ENCODE measurements around the gene COPS6.

COPS6 gene

GRCh38 chr7:100077205-100077604 lies 11.6 kb upstream of the COPS6 start:
- TF ChIP-seq, protein P1, sequence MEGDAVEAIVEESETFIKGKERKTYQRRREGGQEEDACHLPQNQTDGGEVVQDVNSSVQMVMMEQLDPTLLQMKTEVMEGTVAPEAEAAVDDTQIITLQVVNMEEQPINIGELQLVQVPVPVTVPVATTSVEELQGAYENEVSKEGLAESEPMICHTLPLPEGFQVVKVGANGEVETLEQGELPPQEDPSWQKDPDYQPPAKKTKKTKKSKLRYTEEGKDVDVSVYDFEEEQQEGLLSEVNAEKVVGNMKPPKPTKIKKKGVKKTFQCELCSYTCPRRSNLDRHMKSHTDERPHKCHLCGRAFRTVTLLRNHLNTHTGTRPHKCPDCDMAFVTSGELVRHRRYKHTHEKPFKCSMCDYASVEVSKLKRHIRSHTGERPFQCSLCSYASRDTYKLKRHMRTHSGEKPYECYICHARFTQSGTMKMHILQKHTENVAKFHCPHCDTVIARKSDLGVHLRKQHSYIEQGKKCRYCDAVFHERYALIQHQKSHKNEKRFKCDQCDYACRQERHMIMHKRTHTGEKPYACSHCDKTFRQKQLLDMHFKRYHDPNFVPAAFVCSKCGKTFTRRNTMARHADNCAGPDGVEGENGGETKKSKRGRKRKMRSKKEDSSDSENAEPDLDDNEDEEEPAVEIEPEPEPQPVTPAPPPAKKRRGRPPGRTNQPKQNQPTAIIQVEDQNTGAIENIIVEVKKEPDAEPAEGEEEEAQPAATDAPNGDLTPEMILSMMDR (IDR thresholded peaks at IDR 0.05; ENCODE audit: borderline replicate concordance, insufficient read depth, low read depth, low read length): no peak
- H3K4me3 ChIP-seq (ENCODE audit: low read depth, low read length): no peak overlapping the region

DNA sequence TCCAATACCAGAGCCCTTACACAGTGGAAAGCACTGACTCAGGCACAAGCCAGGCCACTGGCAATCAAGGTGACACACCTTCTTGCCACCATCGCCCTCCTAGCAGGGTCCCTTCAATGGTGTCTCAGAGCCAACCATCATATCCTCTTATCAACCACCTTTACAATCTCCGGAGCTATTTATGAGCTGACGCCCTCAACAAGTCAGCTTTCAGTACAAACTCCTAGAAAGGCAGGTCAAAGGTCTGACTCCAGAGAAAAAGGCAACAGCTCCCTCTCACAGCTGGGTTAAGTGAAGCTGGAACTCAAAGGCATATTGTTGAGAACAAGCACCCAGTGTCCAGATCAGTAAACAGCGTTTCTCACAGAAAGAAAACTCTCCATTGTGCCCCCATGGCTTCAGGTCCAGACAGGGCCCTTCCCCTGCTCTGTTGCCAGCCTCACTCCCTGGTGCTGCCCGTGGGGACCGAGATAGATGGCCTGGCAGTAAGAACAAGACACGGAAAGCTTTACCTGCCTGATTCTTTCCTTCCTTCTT lies 9.7 kb upstream of the COPS6 start:
- no peak overlapping the region for H3K4me3 ChIP-seq (ENCODE audit: low read depth, low read length)
- TF ChIP-seq, protein P1 (IDR thresholded peaks at IDR 0.05; ENCODE audit: borderline replicate concordance, insufficient read depth, low read depth, low read length): no peak

DNA sequence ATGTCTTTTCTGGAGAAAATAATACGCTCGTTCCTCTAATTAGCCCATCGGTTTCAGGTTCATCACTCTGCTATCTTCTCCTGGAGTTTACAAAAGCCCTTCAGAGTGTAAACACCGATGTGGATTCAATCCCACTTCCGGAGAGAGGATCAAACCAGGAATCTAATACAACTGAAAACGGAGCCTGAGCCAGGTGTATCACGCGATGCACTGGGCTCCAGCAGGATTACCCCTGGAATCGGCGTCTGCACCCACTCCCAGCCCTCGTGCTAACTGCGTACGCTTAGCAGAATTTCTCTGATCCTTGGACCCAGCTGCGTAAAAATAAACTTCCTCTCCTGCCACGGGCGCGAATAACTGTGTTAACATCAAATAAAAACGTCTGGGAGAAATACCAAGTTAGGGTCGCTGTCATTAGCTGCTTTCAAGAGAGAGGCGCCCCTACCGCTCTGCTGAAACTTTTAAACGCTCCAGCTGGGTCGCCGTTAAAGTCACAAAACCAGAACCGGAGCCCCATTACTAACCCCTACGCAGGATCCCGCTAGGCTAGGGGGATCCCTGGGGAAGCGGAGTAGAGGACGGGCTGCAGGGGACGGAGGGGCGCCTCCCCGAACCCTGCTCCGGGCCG lies 7.7 kb upstream of the COPS6 start:
- TF ChIP-seq, protein P1 (IDR thresholded peaks at IDR 0.05; ENCODE audit: borderline replicate concordance, insufficient read depth, low read depth, low read length): no peak
- H3K4me3 ChIP-seq (ENCODE audit: low read depth, low read length): peak overlapping the region; percentile 88

DNA sequence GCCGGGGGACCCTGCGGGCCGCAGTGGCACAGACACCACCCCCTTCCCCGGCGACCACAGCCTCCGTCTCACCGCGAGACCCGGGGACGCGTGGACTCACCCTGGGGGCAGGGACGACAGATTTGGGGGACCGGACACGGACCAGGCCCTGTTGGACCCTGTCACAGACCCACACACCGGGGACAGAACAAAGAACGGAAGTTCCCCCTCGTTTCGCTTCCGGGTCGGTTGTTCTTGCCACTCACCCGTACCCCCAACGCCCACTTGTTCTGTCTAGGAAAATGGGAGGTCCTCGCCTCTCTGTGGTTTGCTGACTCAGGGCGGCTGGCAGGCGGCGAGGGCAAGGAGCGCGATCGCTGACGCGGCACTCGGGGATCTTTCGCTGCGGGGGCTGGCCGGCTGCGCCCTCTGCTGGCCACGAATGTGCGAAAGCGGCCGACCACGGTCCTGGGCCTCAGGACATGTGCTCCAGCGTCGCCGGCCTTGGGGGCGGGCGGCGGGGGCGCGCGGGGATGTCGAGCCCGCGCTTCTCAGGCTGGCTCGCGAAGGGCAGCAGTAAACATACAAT lies 7.2 kb upstream of the COPS6 start, which contains the start of gene ZNF3:
TSS of gene ZNF3 (minus strand) at position 189 of the 568 bp plus-strand sequence. CDS start 4,366 bp downstream, outside the sequence.
- TF ChIP-seq, protein P1 (IDR thresholded peaks at IDR 0.05; ENCODE audit: borderline replicate concordance, insufficient read depth, low read depth, low read length): peak; percentile 96
- H3K4me3 ChIP-seq (ENCODE audit: low read depth, low read length): peak within 1 kb of the TSS; percentile 88

DNA sequence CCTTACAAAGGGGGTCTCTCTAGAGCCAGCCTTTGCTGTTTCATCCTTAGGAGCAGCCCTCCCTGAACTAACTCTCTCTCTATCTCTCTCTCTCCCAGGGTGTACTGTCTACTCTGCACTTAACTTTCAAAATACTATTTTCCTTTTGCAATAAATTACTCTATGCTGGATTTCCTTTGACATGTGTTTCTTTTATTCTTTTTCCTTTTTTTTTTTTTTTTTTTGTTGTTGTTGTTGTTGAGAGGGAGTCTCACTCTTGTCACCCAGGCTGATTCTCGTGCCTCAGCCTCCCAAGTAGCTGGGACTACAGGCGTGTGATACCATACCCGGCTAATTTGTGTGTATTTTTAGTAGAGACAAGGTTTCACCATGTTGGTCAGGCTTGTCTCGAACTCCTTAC lies 5.8 kb upstream of the COPS6 start:
- H3K4me3 ChIP-seq (ENCODE audit: low read depth, low read length): no peak overlapping the region
- TF ChIP-seq, protein P1 (IDR thresholded peaks at IDR 0.05; ENCODE audit: borderline replicate concordance, insufficient read depth, low read depth, low read length): no peak

- TF ChIP-seq, protein P1 (IDR thresholded peaks at IDR 0.05; ENCODE audit: borderline replicate concordance, insufficient read depth, low read depth, low read length): no peak
These were observed 3.3 kb upstream of the COPS6 start for GRCh38 chr7:100085515-100085914.

More at GRCh38 chr7:100085515-100085914, 3.3 kb upstream of the COPS6 start:
- no peak overlapping the region for H3K4me3 ChIP-seq (ENCODE audit: low read depth, low read length)

Data from GM12875 (cell line).